ENCODE results near the gene ERP44. TPM values are rescaled to one million over a fixed set of nuclear protein-coding genes. Genes with fewer than 3 reads are reported as not detected.

The ERP44 gene
- total and polyA plus RNA-seq, 8 donors = 10.6 to 18.3 (median 14.7) TPM

DNA sequence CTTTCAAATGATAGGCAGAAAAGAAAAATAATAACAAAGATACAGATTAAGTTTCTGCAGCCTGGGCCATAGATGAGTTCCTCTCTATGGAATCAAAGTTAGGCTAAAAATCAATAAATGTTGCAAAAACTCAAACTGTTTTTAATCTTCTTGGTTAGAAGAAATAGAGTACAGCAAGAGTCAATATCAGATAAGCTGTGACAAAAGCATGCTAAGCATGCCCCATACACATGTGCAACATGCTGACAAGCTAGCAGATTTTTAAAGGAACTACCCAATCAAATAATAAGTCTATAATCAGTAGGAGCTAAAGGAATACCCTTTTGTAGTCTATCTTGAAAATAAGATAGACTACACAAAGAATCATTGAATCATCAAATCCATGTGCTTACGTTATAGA lies 6.7 kb downstream of the ERP44 start:
- Histone ChIP-seq H3K27me3 (no peaks in the 10 kb centered on the region), H3K4me1 (peaks cover 6 to 54% (median 34%) of the 10 kb centered on the region in 3 donors), H3K36me3 (no peaks in the 10 kb centered on the region), H3K27ac (no peak overlapping the region), H3K9me3 (no peaks in the 10 kb centered on the region), H3K4me3 (no peak overlapping the region)
- DNase-seq = no peak
- FAIRE-seq = no peak
- no peak for ATAC-seq
- intact Hi-C loops (cut with DNase I) = no loop called here
- no peak for TF ChIP-seq CTCF (IDR thresholded peaks at IDR 0.05)
- 47 to 51% methylated on average over 1 of the region's 1 CpG for WGBS, 2 donors

DNA sequence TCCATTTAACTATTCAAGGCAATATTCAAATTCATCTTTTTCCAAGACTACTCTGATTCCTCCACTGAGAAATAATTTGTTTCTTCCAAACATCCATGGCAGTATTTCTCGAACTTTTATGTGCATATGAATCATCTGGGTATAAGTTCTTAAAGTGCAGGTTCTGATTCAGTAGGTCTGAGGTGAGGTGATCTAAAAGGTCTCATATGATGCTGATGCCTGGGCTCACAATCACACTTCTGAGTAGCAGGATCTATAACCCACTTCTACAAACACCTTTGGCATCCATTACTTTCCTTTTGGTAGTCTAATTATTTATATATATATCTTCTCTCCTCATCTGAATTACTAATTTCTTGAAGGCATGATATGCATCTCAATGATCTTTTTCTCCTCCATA lies 7.2 kb downstream of the ERP44 start:
- H3K4me3 ChIP-seq = no peak overlapping the region
- no peaks in the 10 kb centered on the region for H3K27me3 ChIP-seq
- WGBS, 2 donors = 60 to 74% methylated on average over 1 of the region's 1 CpG
- peaks cover 4 to 50% (median 33%) of the 10 kb centered on the region in 3 donors for H3K4me1 ChIP-seq
- FAIRE-seq (no peak), DNase-seq (no peak), ATAC-seq (no peak)
- no peaks in the 10 kb centered on the region for H3K9me3 ChIP-seq
- no peaks in the 10 kb centered on the region for H3K36me3 ChIP-seq
- no peak overlapping the region for H3K27ac ChIP-seq
- intact Hi-C loops (cut with DNase I) = no loop called here
- TF ChIP-seq CTCF (IDR thresholded peaks at IDR 0.05) = no peak

- H3K27me3 ChIP-seq = no peaks in the 10 kb centered on the region
- H3K27ac ChIP-seq = no peak overlapping the region
- ATAC-seq = no peak
- no peak for TF ChIP-seq CTCF (IDR thresholded peaks at IDR 0.05)
- intact Hi-C loops (cut with DNase I) = no loop called here
- DNase-seq = no peak
- no peaks in the 10 kb centered on the region for H3K36me3 ChIP-seq
- no peak for FAIRE-seq
- H3K4me1 ChIP-seq = peaks cover 4 to 43% (median 26%) of the 10 kb centered on the region in 3 donors
- 93 to 95% methylated on average over 1 of the region's 1 CpG for WGBS, 2 donors
- H3K4me3 ChIP-seq = no peak overlapping the region
- H3K9me3 ChIP-seq = no peaks in the 10 kb centered on the region
Observed at GRCh38 chr9:100090880-100091279, 7.9 kb downstream of the ERP44 start.

DNA sequence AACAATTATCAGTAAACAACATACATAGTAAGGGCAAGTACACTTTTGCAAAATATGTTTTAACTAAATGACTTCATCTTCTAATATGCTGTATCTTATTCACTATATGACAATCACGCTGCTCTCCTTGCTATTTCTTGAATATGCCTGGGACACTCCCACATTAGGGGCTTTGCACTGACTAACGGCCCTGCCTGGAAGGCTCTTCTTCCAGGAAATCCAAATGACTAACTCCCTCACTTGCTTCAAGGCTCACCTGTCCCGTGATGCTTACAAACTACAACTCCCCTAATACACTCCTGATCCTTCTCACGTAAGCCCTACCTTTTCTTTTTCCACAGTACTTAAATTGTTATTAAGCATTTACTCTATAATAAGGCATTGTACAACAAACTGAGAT lies 10.6 kb downstream of the ERP44 start:
- Histone ChIP-seq H3K27me3 (no peaks in the 10 kb centered on the region), H3K4me3 (no peak overlapping the region), H3K36me3 (no peaks in the 10 kb centered on the region), H3K9me3 (no peaks in the 10 kb centered on the region), H3K27ac (no peak overlapping the region), H3K4me1 (peaks cover 4 to 26% (median 23%) of the 10 kb centered on the region in 3 donors)
- no peak for TF ChIP-seq CTCF (IDR thresholded peaks at IDR 0.05)
- WGBS, 2 donors = 78 to 80% methylated on average over 4 of the region's 4 CpGs
- DNase-seq (no peak), ATAC-seq (no peak), FAIRE-seq (no peak)
- intact Hi-C loops (cut with DNase I) = no loop called here

DNA sequence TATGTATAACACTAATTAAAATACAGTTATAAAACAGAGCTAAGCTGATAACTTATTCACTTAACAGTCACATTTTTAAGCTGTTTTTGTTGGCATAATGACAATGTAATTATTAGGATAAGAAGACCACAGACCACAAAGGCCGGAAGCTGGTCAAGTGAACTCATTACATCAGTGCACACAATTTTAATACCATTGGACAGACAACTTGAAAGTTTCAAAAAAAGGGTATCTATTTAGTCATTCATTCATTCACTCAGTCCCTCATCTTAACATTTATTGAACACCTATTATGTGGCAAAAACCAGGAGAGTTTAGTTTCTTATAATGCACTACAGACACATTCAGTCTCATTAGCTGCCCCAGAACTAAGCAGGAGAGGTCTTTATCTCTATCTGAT lies 11.6 kb downstream of the ERP44 start:
- no peak overlapping the region for H3K27ac ChIP-seq
- no peak for FAIRE-seq
- no peaks in the 10 kb centered on the region for H3K27me3 ChIP-seq
- intact Hi-C loops (cut with DNase I) = no loop called here
- H3K4me3 ChIP-seq = no peak overlapping the region
- no peak for TF ChIP-seq CTCF (IDR thresholded peaks at IDR 0.05)
- peaks cover 0 to 26% (median 18%) of the 10 kb centered on the region in 3 donors for H3K4me1 ChIP-seq
- H3K36me3 ChIP-seq = no peaks in the 10 kb centered on the region
- no peaks in the 10 kb centered on the region for H3K9me3 ChIP-seq
- no peak for DNase-seq
- 33 to 48% methylated on average over 1 of the region's 1 CpG for WGBS, 2 donors
- ATAC-seq = no peak

Measured in pancreas (tissue), 10 donors.